Measurements from ENCODE around the gene WWTR1. TPM values are rescaled to one million over a fixed set of nuclear protein-coding genes. Genes with fewer than 3 reads are reported as not detected.
A peak's percentile ranks its signal among the peaks of the same experiment; 100 is the strongest.

Gene WWTR1
- total RNA-seq, 1 experiment from 2014 or later, result 87.6 TPM

- DNase-seq (ENCODE audit: low read depth, low spot score), result no peak
- in situ Hi-C loops (cut with HindIII; ENCODE audit: low pct_unique_long_range_greater_than_20kb, low sequenced_read_pairs), result no loop called here
Measured at GRCh38 chr3:149560617-149561016, 97.2 kb downstream of the WWTR1 start.

- no peak for DNase-seq (ENCODE audit: low read depth, low spot score)
- in situ Hi-C loops (cut with HindIII; ENCODE audit: low pct_unique_long_range_greater_than_20kb, low sequenced_read_pairs), result no loop called here
Measured at GRCh38 chr3:149560001-149560400, 97.8 kb downstream of the WWTR1 start.

- in situ Hi-C loops (cut with HindIII; ENCODE audit: low pct_unique_long_range_greater_than_20kb, low sequenced_read_pairs), result no loop called here
Measured at GRCh38 chr3:149559525-149559924, 98.3 kb downstream of the WWTR1 start.

GRCh38 chr3:149555927-149556326 is 101.9 kb downstream of the WWTR1 start:
- DNase-seq (ENCODE audit: low read depth, low spot score), result no peak
- in situ Hi-C loops (cut with HindIII; ENCODE audit: low pct_unique_long_range_greater_than_20kb, low sequenced_read_pairs), result no loop called here

More at GRCh38 chr3:149559525-149559924, 98.3 kb downstream of the WWTR1 start:
- DNase-seq (ENCODE audit: low read depth, low spot score), result peak; percentile 54

- DNase-seq (ENCODE audit: low read depth, low spot score), result peak; percentile 58
- in situ Hi-C loops (cut with HindIII; ENCODE audit: low pct_unique_long_range_greater_than_20kb, low sequenced_read_pairs), result no loop called here
Measured at GRCh38 chr3:149554826-149555225, 103.0 kb downstream of the WWTR1 start.

- DNase-seq (ENCODE audit: low read depth, low spot score), result peak; percentile 97
- in situ Hi-C loops (cut with HindIII; ENCODE audit: low pct_unique_long_range_greater_than_20kb, low sequenced_read_pairs), result no loop called here
Measured at GRCh38 chr3:149553781-149554451, 103.9 kb downstream of the WWTR1 start.

GRCh38 chr3:149552700-149553099 is 105.1 kb downstream of the WWTR1 start:
- DNase-seq (ENCODE audit: low read depth, low spot score), result no peak
- in situ Hi-C loops (cut with HindIII; ENCODE audit: low pct_unique_long_range_greater_than_20kb, low sequenced_read_pairs), result no loop called here

- in situ Hi-C loops (cut with HindIII; ENCODE audit: low pct_unique_long_range_greater_than_20kb, low sequenced_read_pairs), result no loop called here
- DNase-seq (ENCODE audit: low read depth, low spot score), result no peak
Measured at GRCh38 chr3:149551500-149551899, 106.3 kb downstream of the WWTR1 start.

GRCh38 chr3:149548669-149549065 is 109.2 kb downstream of the WWTR1 start:
- in situ Hi-C loops (cut with HindIII; ENCODE audit: low pct_unique_long_range_greater_than_20kb, low sequenced_read_pairs), result no loop called here
- DNase-seq (ENCODE audit: low read depth, low spot score), result no peak

GRCh38 chr3:149547954-149548668 is 109.7 kb downstream of the WWTR1 start:
- in situ Hi-C loops (cut with HindIII; ENCODE audit: low pct_unique_long_range_greater_than_20kb, low sequenced_read_pairs), result no loop called here
- DNase-seq (ENCODE audit: low read depth, low spot score), result peak; percentile 97

GRCh38 chr3:149547413-149547812 is 110.4 kb downstream of the WWTR1 start:
- DNase-seq (ENCODE audit: low read depth, low spot score), result no peak

GRCh38 chr3:149545049-149545448 is 112.8 kb downstream of the WWTR1 start:
- in situ Hi-C loops (cut with HindIII; ENCODE audit: low pct_unique_long_range_greater_than_20kb, low sequenced_read_pairs), result no loop called here
- DNase-seq (ENCODE audit: low read depth, low spot score), result no peak

More at GRCh38 chr3:149547413-149547812, 110.4 kb downstream of the WWTR1 start:
- in situ Hi-C loops (cut with HindIII; ENCODE audit: low pct_unique_long_range_greater_than_20kb, low sequenced_read_pairs), result no loop called here

- no peak for DNase-seq (ENCODE audit: low read depth, low spot score)
- in situ Hi-C loops (cut with HindIII; ENCODE audit: low pct_unique_long_range_greater_than_20kb, low sequenced_read_pairs), result no loop called here
Measured at GRCh38 chr3:149542375-149543312, 115.2 kb downstream of the WWTR1 start.

- in situ Hi-C loops (cut with HindIII; ENCODE audit: low pct_unique_long_range_greater_than_20kb, low sequenced_read_pairs), result no loop called here
- peak; percentile 81 for DNase-seq (ENCODE audit: low read depth, low spot score)
Measured at GRCh38 chr3:149541091-149541491, 116.7 kb downstream of the WWTR1 start.

GRCh38 chr3:149538371-149538770 is 119.5 kb downstream of the WWTR1 start:
- in situ Hi-C loops (cut with HindIII; ENCODE audit: low pct_unique_long_range_greater_than_20kb, low sequenced_read_pairs), result no loop called here
- DNase-seq (ENCODE audit: low read depth, low spot score), result no peak

- DNase-seq (ENCODE audit: low read depth, low spot score), result no peak
- in situ Hi-C loops (cut with HindIII; ENCODE audit: low pct_unique_long_range_greater_than_20kb, low sequenced_read_pairs), result no loop called here
Measured at GRCh38 chr3:149536429-149536828, 121.4 kb downstream of the WWTR1 start.

GRCh38 chr3:149535333-149535685 is 122.5 kb downstream of the WWTR1 start:
- in situ Hi-C loops (cut with HindIII; ENCODE audit: low pct_unique_long_range_greater_than_20kb, low sequenced_read_pairs), result no loop called here
- DNase-seq (ENCODE audit: low read depth, low spot score), result no peak

- in situ Hi-C loops (cut with HindIII; ENCODE audit: low pct_unique_long_range_greater_than_20kb, low sequenced_read_pairs), result no loop called here
- peak; percentile 35 for DNase-seq (ENCODE audit: low read depth, low spot score)
Measured at GRCh38 chr3:149534671-149535332, 123.0 kb downstream of the WWTR1 start.
